IMR-90 (cell line): Measurements from ENCODE around the gene ARRDC3. TPM values are rescaled to one million over a fixed set of nuclear protein-coding genes. Genes with fewer than 3 reads are reported as not detected.

Experiments used
- ATAC-seq: fragments of 200-7000 bp; cut with Tn5 transposase; 2 replicates; pipeline ENCODE4 v1.9.1; 2020; ENCODE audit warnings: low read depth, mild to moderate bottlenecking, moderate library complexity
- BruUV-seq: library from RNA; stranded (reverse); fragments of 400-500 nt; replicated peaks from 2 replicates; lab custom pipeline; 2021; lab: Mats Ljungman, UMichigan
- CTCF ChIA-PET: fragments of 300-600 bp; formaldehyde crosslinking; extraction: SDS; loops from one replicate; lab custom pipeline; 2021; ENCODE audit warnings: antibody characterized with exemption; lab: Yijun Ruan, JAX
- POLR2A ChIA-PET: fragments of 300-600 bp; sonication (Branson Sonifier 250); formaldehyde crosslinking; loops from one replicate; lab custom pipeline; 2022; ENCODE audit warnings: antibody characterized with exemption; ENCODE audit not compliant: unreplicated experiment; lab: Charles Lee
- DNase-seq: peaks from one replicate; pipeline ENCODE4 v3.0.0; 2013
- H2AFZ ChIP-seq: replicated peaks from 2 replicates; pipeline ENCODE3; 2013; ENCODE audit warnings: low read length, mild to moderate bottlenecking; ENCODE audit not compliant: poor library complexity
- H2AK5ac ChIP-seq: 2 replicates; pipeline ENCODE4 v1.6.1; 2013; ENCODE audit warnings: low read depth, low read length, inconsistent platforms
- H2AK9ac ChIP-seq: replicated peaks from 2 replicates; pipeline ENCODE3; 2013; ENCODE audit warnings: mild to moderate bottlenecking, low read depth, low read length, moderate library complexity; ENCODE audit not compliant: poor library complexity
- H2BK120ac ChIP-seq: 2 replicates; pipeline ENCODE4 v1.6.1; 2013; ENCODE audit warnings: low read depth, low read length, inconsistent platforms
- H2BK15ac ChIP-seq: 3 replicates; pipeline ENCODE4 v1.6.1; 2013; ENCODE audit warnings: low read depth, low read length, inconsistent platforms
- H2BK20ac ChIP-seq: 2 replicates; pipeline ENCODE4 v1.6.1; 2013; ENCODE audit warnings: low read depth, mild to moderate bottlenecking, inconsistent platforms, low read length, moderate library complexity
- H2BK5ac ChIP-seq: 2 replicates; pipeline ENCODE4 v1.6.1; 2013; ENCODE audit warnings: mild to moderate bottlenecking, low read depth, low read length, inconsistent platforms; ENCODE audit not compliant: poor library complexity, severe bottlenecking
- H3K14ac ChIP-seq: replicated peaks from 2 replicates; pipeline ENCODE4 v1.6.1; 2013; ENCODE audit warnings: low read depth, low read length, inconsistent platforms
- H3K18ac ChIP-seq: 2 replicates; pipeline ENCODE4 v1.6.1; 2013; ENCODE audit warnings: low read depth, low read length, control low read depth
- H3K23ac ChIP-seq: 2 replicates; pipeline ENCODE4 v1.6.1; 2013; ENCODE audit warnings: low read depth, low read length, inconsistent platforms
- H3K27ac ChIP-seq: 2 replicates; pipeline ENCODE4 v1.5.1; 2013; ENCODE audit warnings: mild to moderate bottlenecking, control low read depth, low read length; ENCODE audit not compliant: insufficient read depth
- H3K27me3 ChIP-seq: 2 replicates; pipeline ENCODE4 v1.6.1; 2013; ENCODE audit warnings: low read length; ENCODE audit not compliant: control insufficient read depth, insufficient read depth
- H3K36me3 ChIP-seq: 2 replicates; pipeline ENCODE4 v1.6.1; 2013; ENCODE audit warnings: low read length, mixed read lengths; ENCODE audit not compliant: control insufficient read depth, insufficient read depth
- H3K4ac ChIP-seq: 2 replicates; pipeline ENCODE4 v1.6.1; 2013; ENCODE audit warnings: low read depth, low read length, inconsistent platforms
- H3K4me1 ChIP-seq: 2 replicates; pipeline ENCODE4 v1.6.1; 2013; ENCODE audit warnings: low read length, mixed read lengths; ENCODE audit not compliant: control insufficient read depth, insufficient read depth
- H3K4me2 ChIP-seq: 2 replicates; pipeline ENCODE4 v1.6.1; 2013; ENCODE audit warnings: low read depth, mild to moderate bottlenecking, control low read depth, low read length, moderate library complexity
- H3K4me3 ChIP-seq: 2 replicates; pipeline ENCODE4 v1.5.1; 2013; ENCODE audit warnings: low read depth, mild to moderate bottlenecking, control low read depth, low read length, moderate library complexity; ENCODE audit not compliant: insufficient read depth
- H3K56ac ChIP-seq: 2 replicates; pipeline ENCODE4 v1.6.1; 2013; ENCODE audit warnings: low read length, inconsistent platforms; ENCODE audit not compliant: insufficient read depth; ENCODE audit errors: extremely low read depth
- H3K79me1 ChIP-seq, 2 experiments: 2 replicates each; pipeline ENCODE4 v1.6.1; 2013; ENCODE audit warnings: low read length in 2 of 2, inconsistent platforms in 1 of 2, low read depth in 1 of 2
- H3K9ac ChIP-seq: 2 replicates; pipeline ENCODE4 v1.6.1; 2013; ENCODE audit warnings: low read depth, low read length, control low read depth
- H3K9me1 ChIP-seq: 2 replicates; pipeline ENCODE4 v1.6.1; 2013; ENCODE audit warnings: low read length, inconsistent platforms; ENCODE audit not compliant: insufficient read depth
- H3K9me3 ChIP-seq: 2 replicates; pipeline ENCODE4 v1.6.1; 2013; ENCODE audit warnings: low read length; ENCODE audit not compliant: control insufficient read depth, insufficient read depth
- H4K20me1 ChIP-seq: 2 replicates; pipeline ENCODE4 v1.6.1; 2013; ENCODE audit warnings: low read length, inconsistent platforms; ENCODE audit not compliant: insufficient read depth
- H4K5ac ChIP-seq: 2 replicates; pipeline ENCODE4 v1.6.1; 2013; ENCODE audit warnings: mild to moderate bottlenecking, low read depth, low read length, control low read depth
- H4K8ac ChIP-seq, 2 experiments: 2 replicates each; pipeline ENCODE4 v1.6.1; 2013; ENCODE audit warnings: low read depth in 2 of 2, low read length in 2 of 2, control low read depth in 1 of 2, inconsistent platforms in 1 of 2
- H4K91ac ChIP-seq: 2 replicates; pipeline ENCODE4 v1.6.1; 2013; ENCODE audit warnings: low read depth, low read length, inconsistent platforms; ENCODE audit not compliant: insufficient read depth
- CEBPB ChIP-seq: IDR thresholded peaks from 2 replicates; pipeline ENCODE4 v1.6.1; 2012; ENCODE audit warnings: low read depth, low read length, improper control_type of control experiment
- CTCF ChIP-seq: conservative IDR thresholded peaks from 2 replicates; pipeline ENCODE4 v1.5.1; 2012; ENCODE audit warnings: mild to moderate bottlenecking, low read depth, low read length, improper control_type of control experiment
- MAFK ChIP-seq: IDR thresholded peaks from 2 replicates; pipeline ENCODE4 v1.6.1; 2012; ENCODE audit warnings: low read depth, low read length, improper control_type of control experiment
- POLR2A ChIP-seq: IDR thresholded peaks from 2 replicates; pipeline ENCODE4 v1.6.1; 2012; ENCODE audit warnings: mild to moderate bottlenecking, low read depth, low read length
- WGBS, 2 experiments: methylation state at CpG; one replicate each; pipeline versions ENCODE4 v1.1.5 to v1.1.7; 2013; ENCODE audit warnings: missing lambda C conversion rate in 2 of 2; ENCODE audit not compliant: insufficient read length in 1 of 2; ENCODE audit errors: extremely low coverage in 2 of 2; 5-methylcytosine and 5-hydroxymethylcytosine counted together
- dilution Hi-C: fragments of 300-500 bp; cut with HindIII; formaldehyde crosslinking; loops from one replicate; pipeline ENCODE4 v1.14.3; 2018; ENCODE audit warnings: low sequenced_read_pairs; ENCODE audit not compliant: unreplicated experiment
- in situ Hi-C: fragments of 300-500 bp; cut with MboI; formaldehyde crosslinking; loops from 3 replicates; pipeline ENCODE4 v1.14.3; 2019; ENCODE audit warnings: low sequenced_read_pairs, inconsistent platforms, mixed read lengths
- intact Hi-C: fragments of 100-400 bp; cut with micrococcal nuclease; formaldehyde crosslinking; loops from 2 replicates; pipeline ENCODE4 v1.10.0; 2022
- polyA plus RNA-seq, 3 experiments: library from polyadenylated mRNA; depleted of rRNA; stranded (reverse); fragments of >200 nt; gene quantifications; 2 replicates each; pipeline ENCODE4 v1.2.3, GENCODE V29; 2012; ENCODE audit warnings: low replicate concordance in 1 of 3
- total RNA-seq: library from RNA; depleted of rRNA; stranded (reverse); fragments of >200 nt; gene quantifications from 2 replicates; pipeline ENCODE4 v1.2.3, GENCODE V29; 2012

The ARRDC3 gene
- total and polyA plus RNA-seq, 2 of the 4 experiments (the other 2 are of a cell fraction): 19.3 to 86.7 TPM

- H2AK9ac ChIP-seq: no peak overlapping the region
- no peak for ATAC-seq
- no peak overlapping the region for H2BK20ac ChIP-seq
- peaks cover 2% of the 10 kb centered on the region; the same call in 1 of the 2 replicates for H4K20me1 ChIP-seq
- POLR2A ChIA-PET: no interaction called here
- no peak overlapping the region for H3K23ac ChIP-seq
- H3K14ac ChIP-seq: no peak overlapping the region
- H2AK5ac ChIP-seq: no peak overlapping the region
- no CpG with 5 or more reads among the region's 1 CpG for WGBS, 2 experiments
- H4K91ac ChIP-seq: no peak overlapping the region
- H2BK120ac ChIP-seq: no peak overlapping the region
- no peak overlapping the region for H3K27ac ChIP-seq
- H3K56ac ChIP-seq: no peak overlapping the region
- H3K18ac ChIP-seq: no peak overlapping the region
- H3K9me3 ChIP-seq: no peaks in the 10 kb centered on the region
- H3K79me1 ChIP-seq: peaks cover 8 to 29% of the 10 kb centered on the region in 2 experiments
- no peak overlapping the region for H3K9ac ChIP-seq
- H3K4me2 ChIP-seq: no peak overlapping the region
- H2BK15ac ChIP-seq: no peak overlapping the region
- CTCF ChIA-PET: interaction anchor here (1.3 kb wide), 1 partner anchor 12 kb away, joined by 3 read pairs; no protein-coding TSS in a partner anchor
- H2BK5ac ChIP-seq: peak overlapping the region; percentile 14
- BruUV-seq: no TSS peak
- H4K8ac ChIP-seq: no peak overlapping the region
- 0 out of 2 replicates have a peak, but pooled peaks cover 2% of the 10 kb centered on the region for H3K4me1 ChIP-seq
- H3K36me3 ChIP-seq: peaks cover 40% of the 10 kb centered on the region
- DNase-seq: no peak
- H3K4ac ChIP-seq: no peak overlapping the region
- H3K4me3 ChIP-seq: no peak overlapping the region
- no peak for TF ChIP-seq POLR2A
- TF ChIP-seq CTCF: no peak
- no peak for TF ChIP-seq MAFK
- peak; percentile 55; the same call in 1 of the 2 replicates for TF ChIP-seq CEBPB
- H4K5ac ChIP-seq: no peak overlapping the region
- in situ Hi-C loops (no loop called here), dilution Hi-C loops (no loop called here), intact Hi-C loops (no loop called here)
- no peak overlapping the region for H2AFZ ChIP-seq
- no peaks in the 10 kb centered on the region for H3K27me3 ChIP-seq
- H3K9me1 ChIP-seq: 0 out of 2 replicates have a peak, but pooled peaks cover 4% of the 10 kb centered on the region
These were observed 13.6 kb downstream of the ARRDC3 start for GRCh38 chr5:91369480-91369879.
